K562 (cell line): ENCODE results near the gene RFPL1.
"Not testable (repeated sequence)": the region's sequence is repeated elsewhere in the genome, so short reads cannot be mapped to it uniquely, and the experiment has no call there.

Experiments used
- HDGF ChIP-seq: fragments of 450-650 bp; IDR thresholded peaks from 2 replicates; pipeline ENCODE4 v1.6.1; 2016
- MAFK ChIP-seq: IDR thresholded peaks from 2 replicates; pipeline ENCODE4 v1.6.1; 2011; ENCODE audit warnings: low read length, improper control_type of control experiment
- RFX1 ChIP-seq: fragments of 450-650 bp; IDR thresholded peaks from 2 replicates; pipeline ENCODE4 v1.6.1; 2016; ENCODE audit warnings: mild to moderate bottlenecking, moderate library complexity
- SIN3A ChIP-seq, 2 experiments: fragments of 150-350 bp in 1 of 2; IDR thresholded peaks; 2 replicates each; pipeline ENCODE4 v1.6.1; 2011 to 2016; ENCODE audit warnings: borderline replicate concordance in 2 of 2, low read depth in 2 of 2, low read length in 2 of 2, mild to moderate bottlenecking in 2 of 2, moderate library complexity in 2 of 2; ENCODE audit not compliant: control insufficient read depth in 1 of 2
- SP1 ChIP-seq: sonication (generic); formaldehyde crosslinking; IDR thresholded peaks from 2 replicates; pipeline ENCODE4 v1.8.1; 2022; ENCODE audit warnings: mild to moderate bottlenecking, missing genetic modification reagents
- TAF1 ChIP-seq: IDR thresholded peaks from 2 replicates; pipeline ENCODE4 v1.6.1; 2011; ENCODE audit warnings: mild to moderate bottlenecking, low read length, moderate library complexity; ENCODE audit not compliant: insufficient read depth, control insufficient read depth, severe bottlenecking; ENCODE audit errors: extremely low read depth
- ZNF23 ChIP-seq: fragments of 250-450 bp; sonication (Bioruptor Pico); IDR thresholded peaks from 2 replicates; pipeline ENCODE4 v1.4.0; 2020; ENCODE audit warnings: mild to moderate bottlenecking
- ZNF274 ChIP-seq: IDR thresholded peaks from 2 replicates; pipeline ENCODE4 v1.6.1; 2011; ENCODE audit warnings: low read depth, mild to moderate bottlenecking, low read length, moderate library complexity, borderline replicate concordance
- ZNF695 ChIP-seq: fragments of 450-650 bp; formaldehyde crosslinking; IDR thresholded peaks from 2 replicates; pipeline ENCODE4 v1.4.0; 2020; ENCODE audit warnings: mild to moderate bottlenecking, moderate library complexity
- TF ChIP-seq, protein P1 (sequence below), 3 experiments: IDR thresholded peaks in 2 of 3; conservative IDR thresholded peaks in 1 of 3; 2 replicates each; pipeline ENCODE4 v1.5.1; 2011 to 2012; ENCODE audit warnings: low read length in 3 of 3, mild to moderate bottlenecking in 3 of 3, control low read depth in 2 of 3, improper control_type of control experiment in 1 of 3, inconsistent platforms in 1 of 3, low read depth in 1 of 3, mixed read lengths in 1 of 3, moderate library complexity in 1 of 3; ENCODE audit not compliant: insufficient read depth in 2 of 3

DNA sequence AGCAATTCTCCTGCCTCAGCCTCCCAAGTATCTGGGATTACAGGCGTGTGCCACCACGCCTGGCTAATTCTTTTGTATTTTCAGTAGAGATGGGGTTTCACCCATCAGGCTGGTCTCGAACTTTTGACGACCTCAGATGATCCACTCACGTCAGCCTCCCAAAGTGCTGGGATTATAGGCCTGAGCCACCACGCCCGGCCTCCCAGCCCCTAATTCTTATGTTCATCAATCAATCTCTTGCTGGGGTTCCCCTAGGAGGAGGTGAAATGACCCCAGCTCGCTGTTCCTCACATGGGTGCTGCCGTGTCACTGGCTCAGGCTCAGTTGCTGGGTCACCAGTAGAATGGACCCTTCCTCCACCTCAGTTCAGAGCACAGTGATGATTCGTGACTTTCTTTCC, at the start of gene RFPL1:
- TF ChIP-seq, protein P1, sequence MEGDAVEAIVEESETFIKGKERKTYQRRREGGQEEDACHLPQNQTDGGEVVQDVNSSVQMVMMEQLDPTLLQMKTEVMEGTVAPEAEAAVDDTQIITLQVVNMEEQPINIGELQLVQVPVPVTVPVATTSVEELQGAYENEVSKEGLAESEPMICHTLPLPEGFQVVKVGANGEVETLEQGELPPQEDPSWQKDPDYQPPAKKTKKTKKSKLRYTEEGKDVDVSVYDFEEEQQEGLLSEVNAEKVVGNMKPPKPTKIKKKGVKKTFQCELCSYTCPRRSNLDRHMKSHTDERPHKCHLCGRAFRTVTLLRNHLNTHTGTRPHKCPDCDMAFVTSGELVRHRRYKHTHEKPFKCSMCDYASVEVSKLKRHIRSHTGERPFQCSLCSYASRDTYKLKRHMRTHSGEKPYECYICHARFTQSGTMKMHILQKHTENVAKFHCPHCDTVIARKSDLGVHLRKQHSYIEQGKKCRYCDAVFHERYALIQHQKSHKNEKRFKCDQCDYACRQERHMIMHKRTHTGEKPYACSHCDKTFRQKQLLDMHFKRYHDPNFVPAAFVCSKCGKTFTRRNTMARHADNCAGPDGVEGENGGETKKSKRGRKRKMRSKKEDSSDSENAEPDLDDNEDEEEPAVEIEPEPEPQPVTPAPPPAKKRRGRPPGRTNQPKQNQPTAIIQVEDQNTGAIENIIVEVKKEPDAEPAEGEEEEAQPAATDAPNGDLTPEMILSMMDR (IDR thresholded peaks at IDR 0.05 in 2 of 3, conservative IDR thresholded peaks at IDR 0.05 in 1 of 3; ENCODE audit: insufficient read depth in 2 of 3, low read depth in 1 of 3, low read length in 3 of 3) = not testable (repeated sequence)
- not testable (repeated sequence) for TF ChIP-seq ZNF274; RFX1; TAF1; SP1 (CRISPR knock-in tag); ZNF23; MAFK; SIN3A (IDR thresholded peaks at IDR 0.05; ENCODE audit: borderline replicate concordance in 2 of 2, control insufficient read depth in 1 of 2, low read depth in 2 of 2, low read length in 2 of 2); HDGF; ZNF695 (CRISPR knock-in tag)
